ENCODE data around the gene OAS2. TPM values are rescaled to one million over a fixed set of nuclear protein-coding genes. Genes with fewer than 3 reads are reported as not detected.

The OAS2 gene
- total and polyA plus RNA-seq, 2 experiments from 2014 or later: 0.50 TPM; not detected in 1

GRCh38 chr12:113054948-113055486, 76.7 kb downstream of the OAS2 start:
- H3K4me3 ChIP-seq: no peak overlapping the region
- H3K9me2 ChIP-seq (replicated peaks; ENCODE audit: insufficient read depth): no peaks in the 10 kb centered on the region
- no peak overlapping the region for H3K27ac ChIP-seq
- no peaks in the 10 kb centered on the region for H3K79me2 ChIP-seq
- no peaks in the 10 kb centered on the region for H4K20me1 ChIP-seq (ENCODE audit: insufficient read depth, poor library complexity, severe bottlenecking)
- H3K27me3 ChIP-seq: peaks cover 84% of the 10 kb centered on the region
- H2AFZ ChIP-seq: no peak overlapping the region
- no peak overlapping the region for H3K4me2 ChIP-seq
- H3K9me3 ChIP-seq (ENCODE audit: low read depth): no peaks in the 10 kb centered on the region
- WGBS (ENCODE audit: low lambda C conversion rate, missing lambda C conversion rate): 75% methylated on average over 4 of the region's 4 CpGs
- no peak for DNase-seq (ENCODE audit: low spot score)
- no peaks in the 10 kb centered on the region for H3K4me1 ChIP-seq (ENCODE audit: insufficient read depth)
- no peak for TF ChIP-seq EZH2phosphoT487 (IDR thresholded peaks at IDR 0.05; ENCODE audit: low read depth, severe bottlenecking, unreplicated experiment)
- no peak for TF ChIP-seq EZH2 (IDR thresholded peaks at IDR 0.05; ENCODE audit: borderline replicate concordance)
- TF ChIP-seq CTCF (IDR thresholded peaks at IDR 0.05; ENCODE audit: poor library complexity): no peak
- H3K36me3 ChIP-seq (replicated peaks; ENCODE audit: insufficient read depth, low read depth): no peaks in the 10 kb centered on the region

- no peak for DNase-seq (ENCODE audit: low spot score)
- no peaks in the 10 kb centered on the region for H3K9me2 ChIP-seq (replicated peaks; ENCODE audit: insufficient read depth)
- H4K20me1 ChIP-seq (ENCODE audit: insufficient read depth, poor library complexity, severe bottlenecking): no peaks in the 10 kb centered on the region
- whole genome bisulfite sequencing (ENCODE audit: low lambda C conversion rate, missing lambda C conversion rate): 75% methylated on average over 13 of the region's 13 CpGs
- H3K79me2 ChIP-seq: no peaks in the 10 kb centered on the region
- H3K27me3 ChIP-seq: peaks cover 81% of the 10 kb centered on the region
- TF ChIP-seq EZH2phosphoT487 (IDR thresholded peaks at IDR 0.05; ENCODE audit: low read depth, severe bottlenecking, unreplicated experiment) (no peak), CTCF (IDR thresholded peaks at IDR 0.05; ENCODE audit: poor library complexity) (no peak), EZH2 (IDR thresholded peaks at IDR 0.05; ENCODE audit: borderline replicate concordance) (no peak)
- no peaks in the 10 kb centered on the region for H3K4me1 ChIP-seq (ENCODE audit: insufficient read depth)
- H3K4me3 ChIP-seq: no peak overlapping the region
- H3K4me2 ChIP-seq: peak overlapping the region; percentile 93
- H3K36me3 ChIP-seq (replicated peaks; ENCODE audit: insufficient read depth, low read depth): no peaks in the 10 kb centered on the region
- H2AFZ ChIP-seq: no peak overlapping the region
- H3K9me3 ChIP-seq (ENCODE audit: low read depth): no peaks in the 10 kb centered on the region
- H3K27ac ChIP-seq: no peak overlapping the region
Measured at GRCh38 chr12:113055594-113056380, 77.5 kb downstream of the OAS2 start.

GRCh38 chr12:113056381-113056630, 78.0 kb downstream of the OAS2 start:
- no peak overlapping the region for H3K27ac ChIP-seq
- WGBS (ENCODE audit: low lambda C conversion rate, missing lambda C conversion rate): 22% methylated on average over 8 of the region's 8 CpGs

More at GRCh38 chr12:113056381-113056630, 78.0 kb downstream of the OAS2 start:
- Histone ChIP-seq H4K20me1 (ENCODE audit: insufficient read depth, poor library complexity, severe bottlenecking) (no peaks in the 10 kb centered on the region), H3K27me3 (peaks cover 77% of the 10 kb centered on the region), H3K4me1 (ENCODE audit: insufficient read depth) (no peaks in the 10 kb centered on the region), H3K79me2 (no peaks in the 10 kb centered on the region), H3K9me2 (replicated peaks; ENCODE audit: insufficient read depth) (no peaks in the 10 kb centered on the region), H2AFZ (peak overlapping the region; percentile 49), H3K9me3 (ENCODE audit: low read depth) (no peaks in the 10 kb centered on the region), H3K4me2 (peak overlapping the region; percentile 93), H3K36me3 (replicated peaks; ENCODE audit: insufficient read depth, low read depth) (no peaks in the 10 kb centered on the region), H3K4me3 (no peak overlapping the region)
- no peak for DNase-seq (ENCODE audit: low spot score)
- TF ChIP-seq EZH2 (IDR thresholded peaks at IDR 0.05; ENCODE audit: borderline replicate concordance): no peak
- no peak for TF ChIP-seq CTCF (IDR thresholded peaks at IDR 0.05; ENCODE audit: poor library complexity)
- TF ChIP-seq EZH2phosphoT487 (IDR thresholded peaks at IDR 0.05; ENCODE audit: low read depth, severe bottlenecking, unreplicated experiment): no peak

All from hepatocyte (in vitro differentiated cells).